NCI-H1694 treated with DMSO at 0.1 percent for 48 hours (cell line): ENCODE data around the gene WDR76.

Experiments used
- DNase-seq: peaks from one replicate; lab custom pipeline; 2025; lab: John Stamatoyannopoulos, UW

The WDR76 gene

DNA sequence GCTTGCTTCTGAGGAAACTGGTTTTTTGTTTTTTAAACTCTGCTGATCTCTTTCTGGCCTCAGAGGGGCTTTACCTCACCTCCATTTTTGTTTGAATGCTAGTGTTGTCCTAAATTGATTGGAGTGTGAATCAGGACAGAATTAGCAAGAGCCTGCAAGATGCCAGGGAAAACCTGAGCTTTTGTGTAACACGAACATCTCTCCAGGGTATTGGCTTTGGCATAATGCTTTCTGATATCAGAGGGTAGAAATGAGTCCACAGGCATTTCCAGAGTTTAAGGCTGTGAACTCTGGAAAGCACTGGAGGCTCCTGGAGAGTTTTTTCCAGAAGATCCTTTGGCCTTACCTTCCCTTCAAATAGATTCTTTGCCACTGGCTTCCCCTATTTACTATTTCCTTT lies 87.1 kb downstream of the WDR76 start:
- no peak for DNase-seq

DNA sequence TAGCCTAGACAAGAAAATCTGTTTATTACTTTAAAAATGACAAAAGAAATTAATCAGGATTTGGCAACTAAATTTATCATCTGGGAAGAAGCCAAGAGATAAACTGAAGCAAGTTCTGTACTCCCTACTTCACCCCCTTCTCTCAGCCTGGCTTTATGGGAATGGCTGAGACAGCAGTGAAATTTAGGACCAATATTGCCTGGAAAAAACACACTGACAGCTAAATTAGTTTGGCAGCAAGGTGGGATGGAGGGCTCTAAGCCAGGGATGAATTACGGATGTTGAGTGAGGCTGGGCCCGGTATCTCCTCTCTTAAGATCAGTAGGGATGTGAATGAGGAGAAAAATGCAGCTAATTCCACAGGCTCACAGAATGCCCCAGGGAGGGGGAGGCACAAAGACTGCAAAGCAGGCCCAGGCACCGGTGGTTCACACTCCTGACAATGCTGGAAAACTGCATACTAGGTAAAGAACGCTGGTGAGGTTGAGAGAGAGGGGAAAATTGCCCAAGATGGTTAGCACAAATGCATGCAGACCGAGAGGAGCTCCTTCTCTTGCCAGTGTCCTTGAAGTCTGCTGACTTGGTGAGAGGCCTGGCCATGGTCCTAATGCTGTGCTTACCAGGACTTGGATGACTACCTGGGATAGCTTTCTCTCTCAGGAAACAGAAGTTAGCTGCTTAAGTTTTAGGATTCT lies 89.0 kb downstream of the WDR76 start:
- no peak for DNase-seq

DNA sequence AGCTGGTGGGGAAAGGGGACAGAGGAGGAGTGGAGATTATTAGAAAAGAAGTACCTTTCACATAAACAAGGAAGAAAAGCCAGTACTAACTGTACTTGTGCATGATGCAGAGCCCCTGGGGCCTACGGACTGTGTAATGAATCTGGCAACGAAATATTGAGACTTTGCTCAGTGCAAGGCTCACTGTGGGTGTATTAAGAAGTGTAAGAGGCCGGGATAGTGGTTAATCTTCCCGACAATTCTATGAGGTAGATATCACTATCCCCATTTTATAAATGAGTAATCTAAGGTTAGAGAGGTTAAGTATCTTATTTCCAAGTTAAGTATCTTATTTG lies 89.5 kb downstream of the WDR76 start:
- DNase-seq, result no peak
